HFFc6 (cell line): Measurements from ENCODE around the gene RANGAP1. TPM values are rescaled to one million over a fixed set of nuclear protein-coding genes. Genes with fewer than 3 reads are reported as not detected.

Source experiments
- DNase-seq: peaks from one replicate; pipeline ENCODE4 v3.0.0-alpha.2; 2018
- H3K27ac Mint-ChIP-seq: 2 replicates; pipeline ENCODE4 v1.8.0; 2020; ENCODE audit warnings: mild to moderate bottlenecking, mixed read lengths
- H3K27me3 Mint-ChIP-seq: 2 replicates; pipeline ENCODE4 v1.8.0; 2021; ENCODE audit warnings: mild to moderate bottlenecking, moderate library complexity, mixed read lengths; ENCODE audit not compliant: insufficient read depth
- H3K36me3 Mint-ChIP-seq: 2 replicates; pipeline ENCODE4 v1.8.0; 2021; ENCODE audit warnings: low read depth, mixed read lengths
- H3K4me1 Mint-ChIP-seq: 2 replicates; pipeline ENCODE4 v1.8.0; 2020; ENCODE audit warnings: low read depth, mixed read lengths
- H3K4me3 Mint-ChIP-seq: 2 replicates; pipeline ENCODE4 v1.8.0; 2020; ENCODE audit warnings: mild to moderate bottlenecking, moderate library complexity, mixed read lengths
- H3K9me3 Mint-ChIP-seq: 2 replicates; pipeline ENCODE4 v1.8.0; 2020; ENCODE audit warnings: mild to moderate bottlenecking, mixed read lengths
- total RNA-seq, 6 experiments: library from RNA; stranded (reverse); fragmentation: NEBNext Ultra II Directional; extraction: Animal tissue kit (Norgen Biotek cat#: 25700); gene quantifications; 2 replicates in 1 of 6; 3 replicates in 5 of 6; pipeline ENCODE4 v1.2.3, GENCODE V29; 2021
- TF ChIP-seq, protein P1 (sequence below): fragments of 200-600 bp; sonication (generic); IDR thresholded peaks from 2 replicates; pipeline ENCODE4 v1.5.0; 2021; ENCODE audit warnings: antibody characterized with exemption, mild to moderate bottlenecking

Gene RANGAP1
- total RNA-seq, 6 experiments from 2014 or later: 215 to 249 (median 227) TPM

DNA sequence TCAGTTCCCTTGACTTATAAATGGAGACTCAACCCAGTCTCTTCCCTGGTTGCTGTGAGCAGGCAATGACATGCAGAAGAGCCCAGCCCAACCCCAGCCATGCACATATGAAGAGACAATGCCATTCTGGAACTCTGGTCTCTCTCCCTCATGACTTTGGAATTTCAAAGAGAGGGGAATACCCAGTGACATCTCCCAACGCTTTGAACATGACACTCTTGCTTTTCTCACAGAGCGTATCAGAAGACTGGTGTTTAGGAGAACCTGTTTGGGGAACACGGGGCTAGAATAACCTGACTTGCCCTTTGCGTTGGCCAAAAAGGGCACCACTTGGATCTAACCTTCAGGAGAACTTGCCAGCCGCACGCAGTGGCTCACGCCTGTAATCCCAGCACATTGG is 12.9 kb downstream of the RANGAP1 start:
- TF ChIP-seq, protein P1, sequence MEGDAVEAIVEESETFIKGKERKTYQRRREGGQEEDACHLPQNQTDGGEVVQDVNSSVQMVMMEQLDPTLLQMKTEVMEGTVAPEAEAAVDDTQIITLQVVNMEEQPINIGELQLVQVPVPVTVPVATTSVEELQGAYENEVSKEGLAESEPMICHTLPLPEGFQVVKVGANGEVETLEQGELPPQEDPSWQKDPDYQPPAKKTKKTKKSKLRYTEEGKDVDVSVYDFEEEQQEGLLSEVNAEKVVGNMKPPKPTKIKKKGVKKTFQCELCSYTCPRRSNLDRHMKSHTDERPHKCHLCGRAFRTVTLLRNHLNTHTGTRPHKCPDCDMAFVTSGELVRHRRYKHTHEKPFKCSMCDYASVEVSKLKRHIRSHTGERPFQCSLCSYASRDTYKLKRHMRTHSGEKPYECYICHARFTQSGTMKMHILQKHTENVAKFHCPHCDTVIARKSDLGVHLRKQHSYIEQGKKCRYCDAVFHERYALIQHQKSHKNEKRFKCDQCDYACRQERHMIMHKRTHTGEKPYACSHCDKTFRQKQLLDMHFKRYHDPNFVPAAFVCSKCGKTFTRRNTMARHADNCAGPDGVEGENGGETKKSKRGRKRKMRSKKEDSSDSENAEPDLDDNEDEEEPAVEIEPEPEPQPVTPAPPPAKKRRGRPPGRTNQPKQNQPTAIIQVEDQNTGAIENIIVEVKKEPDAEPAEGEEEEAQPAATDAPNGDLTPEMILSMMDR: no peak
- H3K4me1 Mint-ChIP-seq: no peaks in the 10 kb centered on the region
- H3K27ac Mint-ChIP-seq: peak overlapping the region; percentile 16; the same call in 1 of the 2 replicates
- H3K4me3 Mint-ChIP-seq: no peak overlapping the region
- DNase-seq: no peak
- H3K36me3 Mint-ChIP-seq: peaks cover 46% of the 10 kb centered on the region
- no peaks in the 10 kb centered on the region for H3K9me3 Mint-ChIP-seq
- H3K27me3 Mint-ChIP-seq: peaks cover 3% of the 10 kb centered on the region

DNA sequence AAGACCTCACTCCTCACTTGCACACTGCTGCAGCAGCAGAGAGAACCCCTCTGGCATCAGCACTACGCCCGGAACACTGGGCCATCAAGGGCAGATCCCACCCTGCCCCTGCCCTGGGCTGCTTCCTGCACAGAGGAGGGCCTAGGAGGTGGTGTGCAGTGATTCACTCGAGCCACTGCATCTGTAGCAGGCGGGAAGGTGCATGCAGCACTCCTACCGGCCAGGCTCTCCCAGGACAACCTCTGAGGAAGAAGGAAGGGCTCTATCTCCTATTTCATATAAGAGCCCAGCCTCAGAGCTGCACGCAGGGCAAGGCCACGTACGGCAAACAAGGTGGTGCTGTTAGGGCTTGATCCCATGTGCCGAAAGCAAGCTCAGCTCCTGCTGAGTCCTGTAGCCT is 14.2 kb downstream of the RANGAP1 start:
- Mint-ChIP-seq H3K9me3 (no peaks in the 10 kb centered on the region), H3K4me3 (no peak overlapping the region), H3K36me3 (peaks cover 38% of the 10 kb centered on the region), H3K27ac (no peak overlapping the region), H3K4me1 (no peaks in the 10 kb centered on the region), H3K27me3 (no peaks in the 10 kb centered on the region; the same call in 1 of the 2 replicates)
- TF ChIP-seq, protein P1: no peak
- DNase-seq: no peak

DNA sequence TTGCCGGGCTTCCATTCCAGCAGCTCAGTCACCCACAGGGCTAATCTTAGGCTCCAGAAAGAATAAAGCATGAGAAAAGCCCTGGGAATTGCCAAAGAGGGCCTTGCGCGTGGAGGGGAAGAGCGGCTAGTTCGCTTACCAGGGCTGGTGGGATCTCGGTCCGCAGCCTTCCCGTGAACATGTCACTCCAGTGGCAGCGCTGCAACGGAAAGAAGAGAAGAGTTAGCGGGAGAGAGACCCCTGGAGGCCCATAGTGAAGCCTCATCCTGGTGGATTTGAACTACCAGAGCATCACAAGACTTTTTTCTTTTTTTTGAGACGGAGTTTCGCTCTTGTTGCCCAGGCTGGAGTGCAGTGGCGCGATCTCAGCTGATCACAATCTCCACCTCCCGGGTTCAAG is 18.0 kb downstream of the RANGAP1 start:
- peaks cover 37% of the 10 kb centered on the region for H3K36me3 Mint-ChIP-seq
- no peaks in the 10 kb centered on the region for H3K9me3 Mint-ChIP-seq

DNA sequence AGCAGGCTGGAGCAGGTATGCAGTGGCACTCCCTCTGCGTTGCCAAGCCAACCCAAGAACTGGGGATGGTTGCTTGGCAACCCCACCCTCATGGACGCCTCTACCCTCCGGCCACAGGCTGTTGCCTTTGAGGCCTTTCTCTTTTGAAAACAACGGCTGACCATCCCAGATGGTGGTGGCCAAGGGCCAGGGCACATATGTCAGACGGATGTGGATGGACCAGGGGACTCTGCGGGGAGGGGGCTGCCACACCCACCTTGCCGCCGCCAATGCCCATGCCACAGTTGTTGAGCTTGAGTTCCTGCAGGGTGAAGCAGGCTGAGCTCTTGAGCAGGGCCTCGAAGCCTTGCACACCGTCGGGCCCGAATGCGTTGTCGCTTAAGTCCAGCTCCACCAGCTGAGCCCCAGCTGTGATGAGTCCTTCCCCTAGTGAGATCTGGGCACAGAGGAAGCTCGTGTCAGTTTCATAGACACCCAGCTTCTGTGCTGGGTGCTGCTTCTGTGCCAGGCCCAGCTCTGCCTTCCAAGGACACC is 21.5 kb downstream of the RANGAP1 start:
- no peak for DNase-seq
- no peak overlapping the region for H3K27ac Mint-ChIP-seq

More for the DNA sequence above, 18.0 kb downstream of the RANGAP1 start:
- Mint-ChIP-seq H3K27ac (no peak overlapping the region), H3K4me1 (peaks cover 13% of the 10 kb centered on the region), H3K27me3 (no peaks in the 10 kb centered on the region; the same call in 1 of the 2 replicates), H3K4me3 (no peak overlapping the region)
- no peak for DNase-seq
- TF ChIP-seq, protein P1: no peak

DNA sequence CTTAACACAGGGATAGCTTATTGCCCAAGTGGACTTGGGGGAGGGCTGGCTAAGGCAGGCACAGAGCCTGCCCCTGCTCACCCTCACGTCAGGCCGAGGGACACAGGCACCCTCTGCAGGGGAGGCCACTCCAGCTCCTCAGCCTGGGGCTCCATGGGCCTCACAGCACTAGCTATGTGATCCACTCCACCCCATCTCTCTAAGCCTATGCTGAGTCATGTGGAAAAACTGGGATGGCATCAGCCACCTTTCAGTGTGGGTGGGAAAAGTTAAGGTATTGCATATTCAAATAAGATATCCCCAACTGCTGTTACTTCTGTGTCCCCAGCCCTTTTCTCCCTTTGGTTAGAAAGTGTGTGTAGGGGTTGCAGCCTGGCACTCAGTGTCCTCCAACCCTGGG is 22.3 kb downstream of the RANGAP1 start:
- peaks cover 13% of the 10 kb centered on the region for H3K4me1 Mint-ChIP-seq
- TF ChIP-seq, protein P1: no peak
- H3K36me3 Mint-ChIP-seq: peaks cover 29% of the 10 kb centered on the region
- H3K9me3 Mint-ChIP-seq: no peaks in the 10 kb centered on the region
- no peak overlapping the region for H3K4me3 Mint-ChIP-seq
- no peaks in the 10 kb centered on the region; the same call in 1 of the 2 replicates for H3K27me3 Mint-ChIP-seq
- no peak for DNase-seq
- H3K27ac Mint-ChIP-seq: no peak overlapping the region; the same call in 1 of the 2 replicates

More for the DNA sequence above, 21.5 kb downstream of the RANGAP1 start:
- Mint-ChIP-seq H3K27me3 (no peaks in the 10 kb centered on the region; the same call in 1 of the 2 replicates), H3K4me3 (no peak overlapping the region), H3K36me3 (peaks cover 29% of the 10 kb centered on the region), H3K4me1 (peaks cover 13% of the 10 kb centered on the region), H3K9me3 (no peaks in the 10 kb centered on the region)
- TF ChIP-seq, protein P1: no peak
